ENCODE results near the gene NDUFA5. TPM values are rescaled to one million over a fixed set of nuclear protein-coding genes. Genes with fewer than 3 reads are reported as not detected.

NDUFA5 gene
- total RNA-seq = 10 to 100 TPM; 40.6 to 60.5 (median 48.8) TPM
- 10 to 100 TPM; 67.4 to 85.2 (median 76.0) TPM for polyA plus RNA-seq
- long read RNA-seq, donor 1, transcript NDUFA5-201 (5 exons, 1,901 nt) = major isoform, 47 of 92 reads
- long read RNA-seq, donor 1, transcript NDUFA5-202 (4 exons, 1,360 nt) = minor isoform, 39 of 92 reads
- long read RNA-seq, donor 1, partial matches to known transcripts = 0 of 92 reads
- long read RNA-seq, donor 1, other reads (novel, unspliced or antisense) = 0 of 92 reads
- long read RNA-seq, donor 2, transcript NDUFA5-202 (4 exons, 1,360 nt) = minor isoform, 27 of 60 reads
- long read RNA-seq, donor 2, transcript NDUFA5-201 (5 exons, 1,901 nt) = major isoform, 28 of 60 reads
- long read RNA-seq, donor 2, partial matches to known transcripts = 0 of 60 reads
- long read RNA-seq, donor 2, other reads (novel, unspliced or antisense) = 0 of 60 reads

GRCh38 chr7:123557398-123558288 lies at the start of gene NDUFA5:
TSS of gene NDUFA5 (minus strand) at chr7:123557818. CDS start at chr7:123557795, 23 bp downstream.
- Histone ChIP-seq H3K36me3 (peaks cover 0 to 29% (median 0%) of the 10 kb centered on the region in 6 donors), H3K4me1 (peaks cover 6 to 56% (median 39%) of the 10 kb centered on the region in 6 donors), H3K4me3 (peak within 1 kb of the TSS; percentile 69 to 91 (median 83)), H3K9me3 (no peaks in the 10 kb centered on the region), H3K27me3 (replicated peaks in 1 of 7) (no peaks in the 10 kb centered on the region), H3K27ac (peak within 1 kb of the TSS; percentile 66 to 90 (median 85))
- 0 to 2% (median 1%) methylated on average over 39 to 40 of the region's 40 CpGs for WGBS, 5 donors
- TF ChIP-seq, protein P1, sequence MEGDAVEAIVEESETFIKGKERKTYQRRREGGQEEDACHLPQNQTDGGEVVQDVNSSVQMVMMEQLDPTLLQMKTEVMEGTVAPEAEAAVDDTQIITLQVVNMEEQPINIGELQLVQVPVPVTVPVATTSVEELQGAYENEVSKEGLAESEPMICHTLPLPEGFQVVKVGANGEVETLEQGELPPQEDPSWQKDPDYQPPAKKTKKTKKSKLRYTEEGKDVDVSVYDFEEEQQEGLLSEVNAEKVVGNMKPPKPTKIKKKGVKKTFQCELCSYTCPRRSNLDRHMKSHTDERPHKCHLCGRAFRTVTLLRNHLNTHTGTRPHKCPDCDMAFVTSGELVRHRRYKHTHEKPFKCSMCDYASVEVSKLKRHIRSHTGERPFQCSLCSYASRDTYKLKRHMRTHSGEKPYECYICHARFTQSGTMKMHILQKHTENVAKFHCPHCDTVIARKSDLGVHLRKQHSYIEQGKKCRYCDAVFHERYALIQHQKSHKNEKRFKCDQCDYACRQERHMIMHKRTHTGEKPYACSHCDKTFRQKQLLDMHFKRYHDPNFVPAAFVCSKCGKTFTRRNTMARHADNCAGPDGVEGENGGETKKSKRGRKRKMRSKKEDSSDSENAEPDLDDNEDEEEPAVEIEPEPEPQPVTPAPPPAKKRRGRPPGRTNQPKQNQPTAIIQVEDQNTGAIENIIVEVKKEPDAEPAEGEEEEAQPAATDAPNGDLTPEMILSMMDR (IDR thresholded peaks at IDR 0.05 in 8 of 11, conservative IDR thresholded peaks at IDR 0.05 in 3 of 11) = no peak
- peak; percentile 68 to 92 (median 89) for TF ChIP-seq POLR2AphosphoS5 (IDR thresholded peaks at IDR 0.05)
- peak; percentile 96 for DNase-seq
- intact Hi-C loops (cut with DNase I; ENCODE audit: low total_unique reads) = no loop called here

- H3K27ac ChIP-seq = no peak overlapping the region
- H3K9me3 ChIP-seq = no peaks in the 10 kb centered on the region
- intact Hi-C loops (cut with DNase I; ENCODE audit: low total_unique reads) = no loop called here
- 59 to 74% (median 70%) methylated on average over 3 of the region's 3 CpGs for WGBS, 5 donors
- DNase-seq = no peak
- H3K27me3 ChIP-seq (replicated peaks in 1 of 7) = no peaks in the 10 kb centered on the region
- no peak for TF ChIP-seq POLR2A (IDR thresholded peaks at IDR 0.05)
- TF ChIP-seq, protein P1 (IDR thresholded peaks at IDR 0.05 in 8 of 11, conservative IDR thresholded peaks at IDR 0.05 in 3 of 11) = no peak
- no peak for TF ChIP-seq POLR2AphosphoS5 (IDR thresholded peaks at IDR 0.05)
- H3K4me3 ChIP-seq = no peak overlapping the region
- no peaks in the 10 kb centered on the region for H3K4me1 ChIP-seq
- no peaks in the 10 kb centered on the region for H3K36me3 ChIP-seq
Observed at GRCh38 chr7:123604739-123605138, 47.1 kb upstream of the NDUFA5 start.

DNA sequence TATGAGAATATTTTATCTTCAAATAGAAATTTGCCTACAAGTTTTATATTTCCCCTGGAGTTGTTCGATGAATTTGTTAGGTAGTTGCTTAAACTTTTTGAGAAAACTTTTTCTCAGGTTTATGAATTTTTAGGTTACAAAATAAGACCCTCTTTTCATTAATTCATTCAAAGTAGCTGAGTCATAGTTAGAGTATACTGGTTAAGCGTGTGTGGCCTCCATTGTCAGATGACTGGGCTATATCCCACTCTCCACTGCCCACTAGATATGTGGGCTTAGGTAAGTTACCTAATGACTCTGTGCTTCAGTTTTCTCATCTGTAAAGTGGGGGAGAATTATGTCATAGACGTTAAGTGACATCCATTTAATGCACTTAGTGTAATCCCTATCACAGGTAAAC lies 45.0 kb upstream of the NDUFA5 start:
- Histone ChIP-seq H3K36me3 (no peaks in the 10 kb centered on the region), H3K9me3 (no peaks in the 10 kb centered on the region), H3K4me1 (no peaks in the 10 kb centered on the region), H3K27ac (no peak overlapping the region), H3K4me3 (no peak overlapping the region), H3K27me3 (replicated peaks in 1 of 7) (no peaks in the 10 kb centered on the region)
- DNase-seq = no peak
- TF ChIP-seq, protein P1 (IDR thresholded peaks at IDR 0.05 in 8 of 11, conservative IDR thresholded peaks at IDR 0.05 in 3 of 11) = no peak
- TF ChIP-seq POLR2AphosphoS5 (IDR thresholded peaks at IDR 0.05) (no peak), POLR2A (IDR thresholded peaks at IDR 0.05) (no peak)
- intact Hi-C loops (cut with DNase I; ENCODE audit: low total_unique reads) = no loop called here
- WGBS, 5 donors = 81 to 91% (median 81%) methylated on average over 3 of the region's 3 CpGs
